Sigmoid colon (tissue), 7 donors: ENCODE results near the gene PCBP3. TPM values are rescaled to one million over a fixed set of nuclear protein-coding genes. Genes with fewer than 3 reads are reported as not detected.

ENCODE experiments used
- DNase-seq: peaks from one replicate; pipeline ENCODE4 v3.0.0-alpha.2; 2019
- H3K27ac ChIP-seq, 4 donors: fragments of 200-600 bp; sonication (generic); one replicate each; pipeline ENCODE4 v1.5.1; 2016 to 2019; ENCODE audit warnings: mild to moderate bottlenecking in 1 of 4
- H3K27me3 ChIP-seq, 3 donors: fragments of 200-600 bp; sonication (generic); one replicate each; pipeline ENCODE4 v1.5.1; 2019; ENCODE audit warnings: mild to moderate bottlenecking in 1 of 3
- H3K36me3 ChIP-seq, 4 donors: fragments of 200-600 bp; sonication (generic); one replicate each; pipeline ENCODE4 v1.5.1; 2016 to 2019
- H3K4me1 ChIP-seq, 4 donors: fragments of 200-600 bp; sonication (generic); one replicate each; pipeline ENCODE4 v1.5.1; 2017 to 2019
- H3K4me3 ChIP-seq, 4 donors: fragments of 200-600 bp; sonication (generic); one replicate each; pipeline ENCODE4 v1.5.1; 2017 to 2019; ENCODE audit warnings: mild to moderate bottlenecking in 2 of 4, moderate library complexity in 1 of 4
- H3K9me3 ChIP-seq, 4 donors: fragments of 200-600 bp in 3 of 4; sonication (generic) in 3 of 4; one replicate each; pipeline versions ENCODE4 v1.5.1 to v1.6.1; 2013 to 2019
- EP300 ChIP-seq, 4 donors: sonication (generic); formaldehyde crosslinking; IDR thresholded peaks; one replicate each; pipeline ENCODE4 v1.6.1; 2017; ENCODE audit warnings: antibody characterized with exemption in 4 of 4
- POLR2A ChIP-seq, 2 donors: fragments of 450-650 bp; IDR thresholded peaks; one replicate each; pipeline ENCODE4 v1.6.1; 2016; ENCODE audit warnings: antibody characterized with exemption in 2 of 2, mild to moderate bottlenecking in 2 of 2, moderate library complexity in 2 of 2
- POLR2AphosphoS5 ChIP-seq, 4 donors: sonication (generic); formaldehyde crosslinking; IDR thresholded peaks; one replicate each; pipeline ENCODE4 v1.6.1; 2017; ENCODE audit warnings: antibody characterized with exemption in 4 of 4
- WGBS, 2 donors: extraction: QIAGEN DNeasy Blood & Tissue Kit; methylation state at CpG; one replicate each; pipeline ENCODE4 v1.1.7; 2013; 5-methylcytosine and 5-hydroxymethylcytosine counted together
- intact Hi-C: fragments of 100-400 bp; cut with DNase I; formaldehyde crosslinking; loops from one replicate; pipeline ENCODE4 v1.15.1; 2023
- polyA plus RNA-seq, 3 donors: library from polyadenylated mRNA; stranded (reverse); fragments of 200-250 nt; gene quantifications; one replicate each; pipeline ENCODE4 v1.2.3, GENCODE V29; 2013
- total RNA-seq, 4 donors: library from RNA; depleted of rRNA; stranded (reverse); fragments of >200 nt; gene quantifications; one replicate each; pipeline ENCODE4 v1.1.0, GENCODE V29; 2016
- TF ChIP-seq, protein P1 (sequence below), 4 experiments: fragments of 450-650 bp in 3 of 4; fragments of 200-600 bp in 1 of 4; IDR thresholded peaks; one replicate each; pipeline ENCODE4 v1.5.1; 2016 to 2019; ENCODE audit warnings: antibody characterized with exemption in 4 of 4, mild to moderate bottlenecking in 3 of 4, moderate library complexity in 2 of 4
- donor health status: healthy with polysubstance abuse.
- donor health status: Bipolar disorder and iron deficiency.
- donor health status: healthy.

The PCBP3 gene
- total and polyA plus RNA-seq, 7 donors = 1.2 to 21.3 (median 8.2) TPM

DNA sequence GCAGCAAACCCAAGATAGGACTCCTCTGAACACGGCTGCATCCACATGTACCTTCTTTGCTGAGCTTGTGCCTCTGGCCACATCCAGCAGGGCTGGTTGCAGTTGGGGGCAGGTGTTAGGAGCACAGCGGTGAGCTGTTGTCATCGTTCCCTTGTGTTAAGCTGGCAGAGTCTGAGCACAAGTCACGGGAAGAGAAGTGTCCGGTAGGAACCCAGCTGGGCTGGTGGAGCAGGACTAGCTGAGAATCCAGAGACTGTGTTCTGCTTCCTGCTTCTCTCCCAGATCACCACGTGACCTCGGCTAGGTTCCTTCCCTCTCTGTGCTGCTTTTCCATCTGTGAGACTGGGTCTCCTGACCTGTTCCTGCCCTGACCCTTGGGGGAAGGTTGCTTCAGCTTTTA is 105.1 kb downstream of the PCBP3 start:
- intact Hi-C loops = no loop called here
- TF ChIP-seq, protein P1, sequence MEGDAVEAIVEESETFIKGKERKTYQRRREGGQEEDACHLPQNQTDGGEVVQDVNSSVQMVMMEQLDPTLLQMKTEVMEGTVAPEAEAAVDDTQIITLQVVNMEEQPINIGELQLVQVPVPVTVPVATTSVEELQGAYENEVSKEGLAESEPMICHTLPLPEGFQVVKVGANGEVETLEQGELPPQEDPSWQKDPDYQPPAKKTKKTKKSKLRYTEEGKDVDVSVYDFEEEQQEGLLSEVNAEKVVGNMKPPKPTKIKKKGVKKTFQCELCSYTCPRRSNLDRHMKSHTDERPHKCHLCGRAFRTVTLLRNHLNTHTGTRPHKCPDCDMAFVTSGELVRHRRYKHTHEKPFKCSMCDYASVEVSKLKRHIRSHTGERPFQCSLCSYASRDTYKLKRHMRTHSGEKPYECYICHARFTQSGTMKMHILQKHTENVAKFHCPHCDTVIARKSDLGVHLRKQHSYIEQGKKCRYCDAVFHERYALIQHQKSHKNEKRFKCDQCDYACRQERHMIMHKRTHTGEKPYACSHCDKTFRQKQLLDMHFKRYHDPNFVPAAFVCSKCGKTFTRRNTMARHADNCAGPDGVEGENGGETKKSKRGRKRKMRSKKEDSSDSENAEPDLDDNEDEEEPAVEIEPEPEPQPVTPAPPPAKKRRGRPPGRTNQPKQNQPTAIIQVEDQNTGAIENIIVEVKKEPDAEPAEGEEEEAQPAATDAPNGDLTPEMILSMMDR (IDR thresholded peaks at IDR 0.05) = no peak
- TF ChIP-seq POLR2A (IDR thresholded peaks at IDR 0.05) = no peak
- TF ChIP-seq POLR2AphosphoS5 (IDR thresholded peaks at IDR 0.05) = no peak
- no peak for TF ChIP-seq EP300 (IDR thresholded peaks at IDR 0.05)
- Histone ChIP-seq H3K27me3 (no peaks in the 10 kb centered on the region), H3K9me3 (no peaks in the 10 kb centered on the region), H3K4me1 (peaks cover 0 to 10% (median 5%) of the 10 kb centered on the region in 4 donors), H3K27ac (no peak overlapping the region), H3K36me3 (no peaks in the 10 kb centered on the region), H3K4me3 (no peak overlapping the region)
- no peak for DNase-seq
- WGBS, 2 donors = 87 to 89% methylated on average over 7 of the region's 7 CpGs

DNA sequence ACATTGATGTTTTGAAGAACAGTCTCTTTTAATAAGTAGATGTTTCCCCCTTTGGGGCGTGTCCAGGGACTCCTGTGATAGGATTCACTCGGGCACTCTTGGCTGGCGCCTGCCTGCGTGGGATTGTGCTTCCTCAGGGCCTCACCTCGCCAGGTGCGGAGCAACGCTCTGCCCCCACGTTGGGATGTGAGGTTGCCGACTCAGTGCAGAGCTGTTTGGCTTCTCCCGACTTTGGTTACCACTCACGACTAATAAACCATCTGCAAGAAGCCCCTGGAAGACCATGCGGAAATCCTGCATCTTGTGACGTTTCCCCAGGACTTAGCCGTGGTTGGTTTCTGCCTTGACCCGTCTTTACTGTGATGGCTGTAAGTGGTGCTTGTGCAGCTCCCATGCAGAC is 106.4 kb downstream of the PCBP3 start:
- 85 to 91% methylated on average over 15 of the region's 15 CpGs for WGBS, 2 donors
- Histone ChIP-seq H3K36me3 (no peaks in the 10 kb centered on the region), H3K27ac (no peak overlapping the region), H3K4me3 (no peak overlapping the region), H3K9me3 (no peaks in the 10 kb centered on the region), H3K27me3 (no peaks in the 10 kb centered on the region), H3K4me1 (peaks cover 0 to 10% (median 5%) of the 10 kb centered on the region in 4 donors)
- no peak for DNase-seq
- intact Hi-C loops = no loop called here
- TF ChIP-seq EP300 (IDR thresholded peaks at IDR 0.05) (no peak), POLR2AphosphoS5 (IDR thresholded peaks at IDR 0.05) (no peak), POLR2A (IDR thresholded peaks at IDR 0.05) (no peak)
- TF ChIP-seq, protein P1 (IDR thresholded peaks at IDR 0.05) = no peak

DNA sequence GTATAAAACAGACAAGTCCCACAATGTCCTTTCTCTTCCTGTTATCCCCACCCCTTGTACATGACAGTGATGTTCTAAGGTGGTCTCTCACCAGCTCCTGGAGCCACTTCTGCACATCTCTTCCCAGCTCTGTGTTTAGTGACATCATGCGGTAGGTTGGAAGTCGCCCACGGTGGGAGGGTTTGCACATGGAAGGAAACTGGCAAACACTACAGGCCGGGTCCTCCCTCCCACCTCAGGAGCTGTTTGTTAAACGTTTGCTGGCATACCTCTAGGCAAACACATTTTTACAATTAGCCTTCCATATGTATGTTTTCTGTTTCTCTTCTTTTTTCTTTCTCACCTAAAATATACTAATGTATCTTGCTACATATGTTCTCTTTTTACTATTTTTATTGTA is 107.4 kb downstream of the PCBP3 start:
- H3K36me3 ChIP-seq = no peaks in the 10 kb centered on the region
- no peak overlapping the region for H3K27ac ChIP-seq
- TF ChIP-seq POLR2AphosphoS5 (IDR thresholded peaks at IDR 0.05) (no peak), POLR2A (IDR thresholded peaks at IDR 0.05) (no peak), EP300 (IDR thresholded peaks at IDR 0.05) (no peak)
- TF ChIP-seq, protein P1 (IDR thresholded peaks at IDR 0.05) = no peak
- intact Hi-C loops = no loop called here
- WGBS, 2 donors = 67 to 75% methylated on average over 5 of the region's 5 CpGs
- DNase-seq = no peak
- H3K4me1 ChIP-seq = peaks cover 0 to 10% (median 5%) of the 10 kb centered on the region in 4 donors
- H3K4me3 ChIP-seq = no peak overlapping the region
- no peaks in the 10 kb centered on the region for H3K27me3 ChIP-seq
- H3K9me3 ChIP-seq = peaks cover 0 to 3% (median 0%) of the 10 kb centered on the region in 4 donors

DNA sequence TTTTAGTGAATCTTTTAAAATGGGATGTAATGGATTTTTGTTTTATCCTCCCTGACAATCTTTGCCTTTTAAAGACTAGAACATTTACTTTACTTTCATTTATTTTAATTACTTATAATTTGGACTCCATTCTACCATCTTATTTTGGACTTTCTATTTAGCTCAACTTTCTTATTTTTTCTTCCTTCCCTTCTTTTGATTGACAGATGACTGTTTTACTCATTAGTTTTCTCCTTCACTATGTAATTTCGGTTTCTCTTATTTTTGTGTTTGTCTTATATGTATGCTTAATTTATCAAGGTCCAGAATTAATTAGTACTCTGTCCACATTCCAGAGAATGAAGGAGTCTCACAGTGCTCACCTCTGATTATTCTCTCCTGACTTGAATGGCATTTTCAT is 109.9 kb downstream of the PCBP3 start:
- Histone ChIP-seq H3K4me1 (no peaks in the 10 kb centered on the region), H3K27ac (no peak overlapping the region), H3K27me3 (no peaks in the 10 kb centered on the region), H3K36me3 (no peaks in the 10 kb centered on the region), H3K9me3 (peaks cover 0 to 3% (median 0%) of the 10 kb centered on the region in 4 donors), H3K4me3 (no peak overlapping the region)
- WGBS, 2 donors = 80 to 84% methylated on average over 1 of the region's 1 CpG
- intact Hi-C loops = no loop called here
- no peak for DNase-seq
- TF ChIP-seq EP300 (IDR thresholded peaks at IDR 0.05) (no peak), POLR2A (IDR thresholded peaks at IDR 0.05) (no peak), POLR2AphosphoS5 (IDR thresholded peaks at IDR 0.05) (no peak)
- TF ChIP-seq, protein P1 (IDR thresholded peaks at IDR 0.05) = no peak

DNA sequence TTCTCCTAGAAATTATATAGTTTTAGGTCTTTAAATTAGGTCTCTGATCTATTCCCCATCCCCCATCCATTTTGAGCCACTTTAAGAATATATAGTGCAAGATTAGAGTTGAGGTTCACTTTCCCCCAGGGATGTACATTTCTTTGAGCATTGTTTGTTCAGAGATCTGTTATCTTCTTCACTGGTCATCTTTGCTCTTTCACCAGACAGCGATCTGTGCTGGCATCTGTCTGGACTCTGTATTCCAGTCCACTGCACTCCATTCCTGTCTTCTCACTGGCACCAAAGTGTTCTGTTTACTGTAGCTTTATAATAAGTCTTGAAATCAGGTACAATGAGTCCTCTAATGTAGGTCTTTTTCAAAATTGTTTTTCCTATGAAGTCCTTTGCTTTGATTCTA is 112.5 kb downstream of the PCBP3 start:
- intact Hi-C loops = no loop called here
- no peak for DNase-seq
- 88 to 95% methylated on average over 1 of the region's 1 CpG for WGBS, 2 donors
- peaks cover 0 to 3% (median 0%) of the 10 kb centered on the region in 4 donors for H3K9me3 ChIP-seq
- no peaks in the 10 kb centered on the region for H3K4me1 ChIP-seq
- H3K36me3 ChIP-seq = no peaks in the 10 kb centered on the region
- TF ChIP-seq POLR2AphosphoS5 (IDR thresholded peaks at IDR 0.05) (no peak), EP300 (IDR thresholded peaks at IDR 0.05) (no peak), POLR2A (IDR thresholded peaks at IDR 0.05) (no peak)
- TF ChIP-seq, protein P1 (IDR thresholded peaks at IDR 0.05) = no peak
- H3K27me3 ChIP-seq = no peaks in the 10 kb centered on the region
- no peak overlapping the region for H3K4me3 ChIP-seq
- no peak overlapping the region for H3K27ac ChIP-seq
